Measurements from ENCODE around the gene GASK1B.

The GASK1B gene

DNA sequence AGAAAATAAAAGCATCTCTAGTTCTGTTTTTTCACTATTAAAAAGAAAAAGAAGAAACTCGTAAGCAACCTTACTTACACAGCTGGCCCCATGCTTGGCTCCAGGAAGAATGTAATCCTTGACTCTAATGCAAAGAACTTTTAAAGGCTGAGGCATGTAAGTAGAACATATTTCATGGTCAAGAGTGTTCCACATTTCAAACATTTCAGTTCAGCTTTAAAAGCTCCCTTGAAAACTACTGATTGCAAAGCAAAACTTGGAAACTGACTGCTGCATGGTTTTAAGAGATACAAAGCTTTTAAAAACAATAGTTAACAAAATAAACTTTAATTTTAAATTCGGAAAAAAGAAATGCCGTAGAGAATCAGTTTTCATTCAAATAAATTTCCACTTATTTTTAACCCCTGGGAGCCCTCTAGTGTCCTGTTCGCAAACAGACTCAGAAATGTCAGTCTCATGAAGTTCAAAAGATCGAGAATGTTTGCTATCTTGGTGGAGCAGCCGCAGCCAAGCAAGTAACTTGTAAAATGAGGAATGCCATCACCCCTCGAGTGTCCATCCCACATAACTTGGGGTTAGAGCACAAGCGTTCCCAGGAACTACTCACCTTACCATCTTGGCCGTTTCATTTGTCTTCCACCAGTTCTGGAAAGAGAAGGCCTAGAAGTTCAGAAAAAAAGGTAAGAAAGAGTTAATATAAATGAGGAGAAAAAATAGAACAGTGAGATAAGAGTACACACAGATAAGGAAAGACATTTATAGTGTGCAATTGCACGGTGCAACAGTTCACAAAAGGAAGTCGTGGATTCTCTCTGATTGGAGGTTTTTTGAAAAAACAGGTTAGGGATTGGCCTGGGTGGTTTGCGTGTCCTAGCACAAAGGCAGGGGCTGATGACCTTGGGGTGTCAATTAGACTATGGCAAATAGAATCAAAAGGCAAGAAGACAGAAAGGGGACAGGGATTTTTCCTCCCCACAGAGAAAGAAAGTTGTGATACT lies at the start of gene GASK1B:
TSS of gene GASK1B (minus strand) at position 765 of the 998 bp plus-strand sequence. CDS start 1,650 bp downstream, outside the sequence.
- DNase-seq = peak in 13 of 58 donors; percentile 9 to 56 (median 18)

DNA sequence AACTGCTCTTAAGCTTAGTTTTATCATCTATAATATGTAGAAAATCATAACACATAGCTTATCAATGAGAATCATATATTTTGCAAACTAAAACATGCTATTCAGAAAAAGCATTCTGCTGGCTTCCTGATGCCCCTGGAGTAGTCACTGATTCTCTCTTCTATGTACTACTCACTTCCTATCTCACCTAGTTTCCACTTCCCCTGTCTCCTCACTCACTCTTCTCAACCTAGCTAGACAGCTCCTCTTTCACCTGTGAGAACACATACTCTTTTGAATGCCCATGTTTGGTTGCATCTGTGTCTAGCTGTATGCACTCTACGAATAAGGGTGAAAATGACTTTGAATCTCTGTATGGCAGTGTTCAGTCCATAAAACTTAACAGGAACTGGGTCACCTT lies 46.8 kb upstream of the GASK1B start:
- DNase-seq = no peak

DNA sequence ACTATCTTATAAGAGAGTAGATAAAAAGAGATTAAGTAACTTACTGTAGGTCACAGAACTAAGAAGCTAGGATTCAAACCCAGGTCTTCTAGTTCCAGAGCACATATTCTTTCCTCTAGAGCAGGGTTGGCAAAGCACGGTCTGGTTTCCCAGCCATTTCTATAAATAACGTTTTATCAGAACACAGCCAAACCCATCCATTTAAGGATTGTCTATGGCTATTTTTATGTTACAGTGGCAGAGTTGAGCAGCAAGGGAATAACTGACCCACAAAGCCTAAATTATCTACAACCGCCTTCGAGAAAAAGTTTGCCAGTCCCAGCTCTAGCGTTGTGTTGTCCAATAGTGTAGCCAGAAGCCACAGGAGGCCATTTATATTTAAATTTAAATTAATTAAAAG lies 44.9 kb upstream of the GASK1B start:
- DNase-seq = no peak

DNA sequence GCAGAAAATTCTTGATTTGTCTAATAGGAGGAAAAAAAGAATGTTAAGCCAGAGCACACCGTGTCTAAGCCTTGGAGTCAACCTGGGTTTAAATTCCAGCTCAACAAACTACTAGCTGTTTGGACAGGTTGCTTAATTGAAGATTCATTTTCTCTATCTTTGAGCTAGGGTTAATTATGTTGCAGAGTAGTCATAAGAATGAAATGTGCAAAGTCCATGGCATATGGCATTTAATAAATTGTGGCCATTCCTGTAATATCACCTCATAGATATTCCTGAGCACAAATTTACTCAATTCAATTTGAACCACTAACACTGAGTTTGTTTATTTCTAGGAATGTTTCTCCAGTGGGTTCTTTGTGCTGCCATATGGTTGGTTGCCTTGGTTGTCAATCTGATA lies 42.0 kb upstream of the GASK1B start:
- DNase-seq = no peak

DNA sequence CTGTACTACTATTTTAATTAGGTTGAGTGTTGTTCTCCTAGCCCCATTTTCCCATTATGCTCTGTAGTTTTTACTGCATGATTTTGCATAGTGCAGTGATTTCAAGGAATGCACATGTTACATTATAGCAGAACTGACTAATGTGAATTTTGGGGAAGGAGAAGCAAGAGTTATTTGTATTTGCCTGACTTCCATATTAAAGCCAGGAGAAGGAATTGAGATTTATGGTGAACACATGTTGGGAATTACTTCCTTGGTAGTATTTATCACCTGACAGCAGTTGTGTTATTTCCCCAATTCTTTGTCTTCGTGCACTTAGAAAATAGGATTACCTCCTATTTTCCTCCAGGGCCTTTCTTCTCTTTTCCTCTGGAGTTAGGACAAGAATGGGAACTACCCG lies 40.6 kb upstream of the GASK1B start:
- no peak for DNase-seq

DNA sequence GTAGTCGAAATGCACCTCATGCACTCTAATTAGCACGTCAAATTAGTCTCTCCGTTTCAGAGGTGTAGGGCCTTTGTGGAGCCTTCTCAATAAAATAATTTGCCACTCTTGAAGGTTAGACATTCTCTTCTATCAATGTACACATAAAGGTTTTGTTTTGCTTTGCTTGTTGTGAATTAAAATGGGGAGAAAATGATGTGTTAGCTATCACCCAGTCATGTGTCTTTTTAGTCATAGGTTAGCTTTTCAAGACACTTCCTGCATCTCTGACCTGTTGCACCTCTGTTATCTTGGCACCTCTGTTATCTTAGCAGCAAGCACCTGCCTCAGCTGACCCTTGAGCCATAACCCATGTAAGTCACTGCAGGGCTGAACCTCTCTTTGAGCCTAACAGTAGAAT lies 38.4 kb upstream of the GASK1B start:
- no peak for DNase-seq

DNA sequence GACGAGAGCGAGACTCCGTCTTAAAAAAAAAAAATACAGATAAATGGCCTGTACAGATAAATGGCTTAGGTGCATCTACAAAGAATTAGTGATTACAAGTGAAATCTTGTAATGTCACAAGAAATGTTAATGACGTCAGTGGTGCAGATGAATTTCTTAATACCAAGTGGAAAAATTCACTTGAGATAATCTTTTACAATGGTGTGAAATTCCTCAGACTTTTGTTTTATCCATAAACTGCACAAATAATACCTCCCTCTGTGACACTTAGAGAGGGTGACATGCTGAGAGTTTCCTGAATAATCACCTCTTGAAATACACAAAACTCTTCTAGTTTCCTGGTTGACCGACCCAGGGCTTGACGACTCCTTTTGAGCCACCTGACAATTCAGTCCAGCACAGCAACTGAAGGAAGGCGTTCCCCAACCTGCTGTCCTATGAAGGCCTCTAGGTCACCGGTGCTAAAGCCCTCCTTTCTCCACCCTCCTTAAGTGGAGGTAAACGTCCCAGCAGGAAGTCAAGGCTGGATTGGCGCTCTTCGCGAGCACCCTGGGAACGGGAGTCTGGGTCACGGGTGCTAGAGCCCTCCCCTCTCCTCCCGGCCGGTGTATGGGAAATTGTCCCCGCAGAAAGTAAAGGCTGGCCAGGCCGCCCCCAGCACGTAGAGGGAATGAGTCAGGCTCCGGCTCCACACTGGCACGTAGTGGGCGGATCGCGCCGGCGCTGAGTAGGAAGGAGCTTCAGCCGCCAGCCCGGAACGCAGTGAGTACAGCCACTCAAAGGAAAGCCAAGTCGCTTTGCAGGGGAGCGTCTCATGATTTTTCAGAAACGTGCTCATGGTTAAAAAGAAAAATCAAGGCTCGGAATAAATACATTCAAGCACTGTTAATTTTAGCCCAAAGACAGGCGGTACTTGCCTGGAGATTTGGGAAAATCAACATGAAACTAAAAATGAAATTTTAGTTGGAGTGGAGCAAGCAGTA lies 37.3 kb upstream of the GASK1B start, which contains the start of gene TMEM144:
TSS of gene TMEM144 (plus strand) at position 662 of the 983 bp plus-strand sequence. CDS start 2,182 bp downstream, outside the sequence.
- DNase-seq = peak; percentile 33 to 97 (median 90)

DNA sequence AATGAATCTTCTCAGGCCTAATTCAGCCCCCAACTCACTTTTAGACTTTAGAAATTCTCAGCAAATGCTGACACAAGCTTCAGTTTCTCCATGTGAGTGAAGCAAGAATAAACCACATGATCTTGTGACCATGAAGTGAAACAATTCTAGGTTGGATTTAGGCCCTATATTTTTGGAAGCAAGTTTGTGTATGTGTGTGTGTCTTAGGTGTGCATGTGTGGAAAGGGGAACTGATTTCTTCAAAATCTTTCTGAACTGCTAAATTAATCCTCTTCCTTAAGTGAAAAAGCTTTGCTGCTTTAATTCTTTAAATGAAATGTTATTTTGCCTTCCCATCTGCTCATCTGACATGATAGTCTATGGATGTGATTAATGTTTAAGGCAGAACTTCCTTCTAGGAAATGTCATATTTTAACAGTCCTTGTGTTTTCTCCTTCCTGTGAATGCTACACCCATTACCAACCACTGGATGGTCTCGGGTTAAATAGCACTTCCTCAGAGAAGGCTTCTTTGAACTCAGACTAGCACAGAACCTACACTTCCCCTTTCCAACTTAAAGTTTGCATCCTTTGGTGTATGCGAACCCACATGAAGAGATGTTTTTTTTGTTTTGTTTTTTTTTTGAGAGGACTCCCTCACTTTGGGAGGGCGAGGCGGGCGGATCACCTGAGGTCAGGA lies 36.3 kb upstream of the GASK1B start:
- peak in 1 of 58 donors; percentile 37 for DNase-seq

DNA sequence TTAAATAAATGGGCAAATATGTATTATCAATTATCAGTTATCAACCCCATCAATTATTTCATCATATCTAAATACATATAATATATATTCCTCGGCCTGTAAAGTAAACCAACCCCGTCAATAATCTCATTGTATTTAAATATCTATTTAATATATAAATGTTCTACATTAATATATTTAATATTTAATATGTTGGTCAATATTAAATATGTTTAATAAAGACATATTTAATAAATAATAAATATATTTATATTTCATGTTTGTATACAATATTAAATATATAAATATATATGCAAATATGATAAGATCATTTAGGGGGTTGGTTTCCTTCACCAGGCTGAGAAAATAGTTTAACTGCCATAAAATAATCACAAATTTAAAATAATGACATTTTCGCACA lies 31.1 kb upstream of the GASK1B start:
- DNase-seq = no peak

DNA sequence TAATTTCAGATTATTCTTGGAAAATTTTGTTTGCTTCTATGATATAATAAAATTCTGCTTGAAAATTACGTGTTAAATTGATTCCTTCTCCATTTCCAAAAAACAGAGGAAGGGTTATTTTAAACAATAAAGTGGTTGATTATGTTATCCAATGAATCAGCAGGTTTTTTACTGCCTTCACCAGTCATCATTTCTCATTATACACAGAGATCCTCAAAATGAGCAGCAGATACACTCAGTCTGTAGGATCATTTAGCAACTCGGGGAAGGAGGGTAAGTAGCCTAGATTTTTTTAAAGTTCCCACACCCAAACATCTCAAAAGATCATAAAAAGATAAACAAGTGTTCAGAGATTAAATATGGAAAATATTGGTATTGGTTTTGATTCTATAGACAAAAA lies 30.6 kb upstream of the GASK1B start:
- no peak for DNase-seq

DNA sequence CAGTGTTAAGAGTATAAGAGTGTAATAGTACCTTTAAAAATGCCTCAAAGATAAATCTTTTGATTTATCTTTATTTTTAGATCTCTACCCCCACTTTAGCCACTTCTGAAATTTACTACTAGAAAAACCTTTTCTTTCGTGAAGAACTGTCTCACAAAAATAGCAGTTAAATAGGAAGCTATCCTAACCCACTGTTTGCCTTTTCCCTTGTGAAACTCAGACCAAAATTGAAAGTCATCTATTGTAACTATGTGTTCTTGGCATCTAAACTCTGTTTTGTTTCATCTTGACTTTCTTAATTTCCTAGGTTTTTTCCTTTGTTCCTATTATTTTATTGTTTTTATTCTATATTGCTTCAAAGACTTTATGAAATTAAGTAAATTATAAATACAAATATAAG lies 29.7 kb upstream of the GASK1B start:
- no peak for DNase-seq

DNA sequence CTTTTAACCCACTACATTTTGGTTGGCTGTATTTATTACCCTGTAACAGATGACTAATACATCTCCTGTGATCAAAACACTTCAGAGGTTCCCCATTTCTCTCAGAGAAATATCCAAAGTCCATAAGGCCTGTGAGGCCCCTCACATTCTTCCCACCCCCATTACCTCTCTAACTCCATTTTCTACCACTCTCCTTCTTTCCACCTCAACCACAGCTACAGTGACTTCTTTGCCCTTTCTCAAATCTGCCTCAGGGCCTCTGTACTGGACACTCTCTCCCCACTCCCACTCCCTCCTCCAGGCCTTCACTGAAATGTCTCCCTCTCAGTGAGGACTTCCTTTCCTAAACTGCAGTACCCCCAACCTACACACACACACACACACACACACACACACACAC lies 29.1 kb upstream of the GASK1B start:
- no peak for DNase-seq

DNA sequence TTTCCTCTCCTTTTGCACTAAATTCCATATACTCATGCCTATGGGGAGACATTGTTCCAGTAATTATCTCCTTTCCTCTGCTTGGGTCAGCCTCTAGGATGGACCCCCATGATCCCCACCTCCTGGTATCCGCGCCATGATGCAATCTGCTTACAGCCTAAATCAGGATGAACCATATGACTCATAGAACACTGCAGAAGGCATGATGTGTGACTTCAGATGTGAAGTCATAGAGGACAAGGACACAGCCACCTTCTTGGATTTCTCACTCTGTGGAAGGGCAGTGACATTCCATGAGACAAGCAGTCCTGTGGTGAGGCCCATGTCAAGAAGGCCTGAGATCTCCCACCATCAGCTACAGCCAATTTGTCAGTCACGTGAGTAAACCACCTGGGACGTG lies 28.5 kb upstream of the GASK1B start:
- no peak for DNase-seq

DNA sequence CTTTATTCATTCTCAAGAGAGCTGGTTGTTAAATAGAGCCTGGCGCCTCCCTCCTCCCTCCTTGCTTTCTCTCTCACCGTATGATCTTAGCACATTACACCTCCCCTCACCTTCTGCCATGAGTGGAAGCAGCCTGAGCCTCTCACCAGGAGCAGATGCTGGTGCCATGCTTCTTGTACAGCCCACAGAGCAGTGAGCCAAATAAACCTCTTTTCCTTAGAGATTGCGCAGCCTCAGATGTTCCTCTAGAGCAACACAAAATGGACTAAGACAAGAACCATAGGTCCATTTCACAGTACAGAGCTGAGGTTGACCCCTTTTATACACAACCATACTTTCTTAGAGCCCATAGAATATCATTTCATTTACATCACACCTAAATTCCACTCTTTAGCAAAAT lies 27.4 kb upstream of the GASK1B start:
- DNase-seq = no peak

DNA sequence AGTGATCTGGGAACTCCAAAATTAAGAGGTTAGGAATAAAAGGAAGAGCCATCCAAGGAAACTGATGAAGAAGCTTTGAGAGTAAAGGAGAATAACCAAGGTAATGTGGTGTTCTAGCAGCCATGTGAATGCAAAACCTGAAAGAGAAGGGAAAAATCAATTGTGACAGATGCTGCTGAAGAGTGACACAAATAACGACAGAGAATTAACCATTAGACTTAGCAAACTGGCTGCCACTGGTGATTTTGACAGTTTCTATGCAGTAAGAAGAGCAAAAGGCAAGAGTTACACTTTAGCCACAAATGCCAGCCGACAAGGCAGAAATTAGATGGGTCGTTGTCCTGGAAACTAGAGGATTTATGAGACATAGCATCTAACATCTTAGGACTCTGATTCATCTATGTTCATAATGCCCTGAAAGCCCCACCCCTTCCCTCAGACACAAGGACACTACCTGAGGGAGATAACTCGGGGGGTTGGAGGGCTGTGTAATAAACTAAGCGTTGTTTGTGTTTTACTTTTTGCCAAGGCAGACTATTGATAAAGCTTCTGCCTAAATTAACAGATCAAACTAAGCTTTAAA lies 24.5 kb upstream of the GASK1B start:
- DNase-seq = no peak

DNA sequence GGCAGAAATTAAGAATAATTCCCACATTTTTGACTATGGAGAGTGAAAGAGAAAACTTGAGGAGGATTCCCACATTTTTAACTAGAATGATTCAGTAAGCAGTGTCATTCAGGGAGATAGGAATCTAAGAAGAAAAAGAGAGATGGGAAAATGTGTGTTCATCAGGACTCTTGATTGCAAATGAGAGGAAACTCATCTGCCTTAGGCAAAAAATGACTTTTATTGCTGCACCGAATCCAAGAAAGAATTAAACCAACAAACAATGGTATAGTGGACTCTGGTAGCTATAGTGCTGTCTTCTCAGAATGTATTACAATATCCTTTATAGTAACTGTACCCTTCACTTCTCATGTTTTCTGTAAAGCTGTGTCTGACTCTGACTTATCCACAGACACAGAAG lies 22.5 kb upstream of the GASK1B start:
- no peak for DNase-seq

DNA sequence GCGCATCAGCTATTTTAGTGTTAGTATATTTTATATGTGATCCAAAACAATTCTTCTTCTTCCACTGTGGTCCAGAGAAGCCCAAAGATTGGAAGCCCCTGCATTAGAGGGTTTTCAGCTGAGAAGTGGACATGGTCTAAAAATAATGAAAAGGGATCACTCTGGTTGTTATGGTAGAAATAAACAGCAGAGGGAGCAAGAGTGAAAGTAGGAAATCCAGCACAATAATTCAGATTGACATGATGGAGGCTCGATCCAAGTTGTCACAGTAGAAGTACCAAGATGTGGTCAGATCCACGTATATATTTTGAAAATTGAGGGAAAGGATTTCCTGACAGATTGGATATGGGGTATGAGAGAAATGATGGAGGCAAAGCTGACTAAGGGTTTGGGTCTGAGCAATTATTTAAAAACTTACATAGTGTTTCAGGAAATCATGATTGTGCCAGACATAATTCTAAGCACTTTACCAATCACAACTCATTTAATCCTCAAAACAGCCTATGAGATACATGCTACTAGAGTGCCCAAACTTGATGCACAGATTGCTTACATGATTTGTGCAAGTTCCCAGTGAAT lies 20.4 kb upstream of the GASK1B start:
- peak in 1 of 58 donors; percentile 74 for DNase-seq

DNA sequence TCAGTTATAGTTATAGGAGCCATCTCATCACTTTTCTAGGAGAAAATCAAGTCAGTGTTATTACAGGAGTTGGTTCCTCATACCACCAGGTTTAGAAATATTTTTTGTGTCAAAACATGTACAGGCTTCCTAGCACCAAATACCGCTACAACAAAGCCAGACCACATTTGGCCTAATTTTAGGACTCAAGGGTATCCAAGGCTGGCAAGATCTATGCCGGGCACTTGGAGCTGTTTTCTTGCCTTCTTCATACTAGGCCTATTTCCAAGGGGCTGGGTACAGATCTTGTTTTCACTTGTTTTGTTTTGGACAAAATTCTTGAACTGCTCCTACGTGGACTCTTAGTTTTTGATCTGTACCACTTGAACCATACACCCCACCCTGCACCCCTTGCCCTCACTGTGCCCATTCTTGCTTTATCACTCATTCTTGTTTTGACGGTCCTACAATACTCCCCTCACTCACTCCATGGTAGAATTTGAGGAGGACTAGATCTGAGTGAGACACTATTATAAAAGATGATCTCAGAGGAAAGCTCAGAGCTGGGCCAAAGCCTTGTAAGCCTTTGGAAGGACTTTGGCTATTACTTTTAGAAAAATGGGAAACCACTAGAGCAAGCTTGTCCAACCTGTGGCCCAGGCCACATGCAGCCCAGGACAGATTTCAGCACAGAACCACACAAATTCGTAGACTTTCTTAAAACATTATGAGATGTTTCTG lies 19.8 kb upstream of the GASK1B start:
- peak in 2 of 58 donors; percentile 29 to 31 for DNase-seq

DNA sequence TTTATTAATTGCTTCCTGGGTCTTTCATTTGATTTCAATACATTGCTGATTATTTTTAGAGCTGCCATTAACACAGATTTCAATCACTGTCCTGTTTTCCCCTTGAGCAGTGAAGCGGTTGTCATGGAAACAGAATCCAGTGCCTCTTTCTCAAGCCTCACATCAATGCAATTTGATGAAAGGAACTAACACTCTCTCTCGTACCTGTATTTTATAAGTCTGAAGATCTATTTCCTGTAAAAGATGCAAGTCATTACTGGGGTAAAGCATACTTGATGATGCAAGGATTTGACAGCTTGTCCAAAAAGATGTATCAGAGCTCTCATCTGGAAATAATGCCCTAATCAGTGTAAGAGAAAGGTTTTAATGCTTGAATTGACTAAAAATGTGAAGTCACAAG lies 17.9 kb upstream of the GASK1B start:
- peak in 2 of 58 donors; percentile 21 to 28 for DNase-seq

DNA sequence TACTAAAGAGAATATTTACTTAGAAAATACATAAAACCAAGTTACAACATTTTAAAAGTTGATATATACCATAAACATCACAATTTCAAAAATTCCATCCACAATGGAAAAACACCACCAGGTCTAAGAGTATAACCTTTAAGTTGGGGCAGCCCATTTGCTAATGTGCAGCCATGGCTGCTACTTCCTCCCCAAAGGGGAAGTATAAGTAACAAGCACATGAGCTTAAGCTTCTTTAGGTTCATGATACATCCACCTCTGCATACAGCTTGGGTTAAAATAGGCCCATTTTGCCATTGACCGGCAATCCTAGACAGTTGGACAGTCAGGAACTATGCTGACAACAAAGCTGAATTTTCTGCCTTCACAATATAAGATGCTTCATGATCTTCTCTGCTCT lies 16.6 kb upstream of the GASK1B start:
- DNase-seq = no peak

All from anterior cingulate cortex (tissue), 58 donors.